HL-60 (cell line): ENCODE measurements around the gene ADGRF5.

Source experiments
- GABPA ChIP-seq: IDR thresholded peaks from 2 replicates; pipeline ENCODE4 v1.6.1; 2012; ENCODE audit warnings: low read depth
- TF ChIP-seq, protein P1 (sequence below): IDR thresholded peaks from one replicate; pipeline ENCODE4 v1.5.1; 2011; ENCODE audit warnings: low read length, control low read depth, inconsistent platforms; ENCODE audit not compliant: insufficient read depth

DNA sequence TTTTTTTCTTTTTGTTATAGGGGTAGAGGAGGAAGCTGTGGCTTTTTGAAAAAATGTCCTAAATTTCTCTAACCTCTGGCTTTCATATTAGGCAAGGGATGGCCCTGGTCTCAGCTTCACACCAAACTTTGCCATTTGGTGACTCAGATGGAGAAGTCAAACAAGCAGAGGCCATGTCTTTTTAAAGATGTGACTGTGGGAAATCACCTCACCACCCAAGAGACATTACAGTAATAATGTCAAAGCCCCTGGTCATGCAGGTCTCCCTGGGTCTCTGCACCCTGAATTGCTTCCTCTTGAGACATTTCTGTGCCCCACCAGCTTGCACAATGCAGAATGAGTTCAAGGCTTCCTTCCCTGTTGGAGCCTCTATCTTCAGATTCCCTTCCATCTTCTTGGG, 39.5 kb upstream of the ADGRF5 start:
- TF ChIP-seq GABPA: no peak
- TF ChIP-seq, protein P1, sequence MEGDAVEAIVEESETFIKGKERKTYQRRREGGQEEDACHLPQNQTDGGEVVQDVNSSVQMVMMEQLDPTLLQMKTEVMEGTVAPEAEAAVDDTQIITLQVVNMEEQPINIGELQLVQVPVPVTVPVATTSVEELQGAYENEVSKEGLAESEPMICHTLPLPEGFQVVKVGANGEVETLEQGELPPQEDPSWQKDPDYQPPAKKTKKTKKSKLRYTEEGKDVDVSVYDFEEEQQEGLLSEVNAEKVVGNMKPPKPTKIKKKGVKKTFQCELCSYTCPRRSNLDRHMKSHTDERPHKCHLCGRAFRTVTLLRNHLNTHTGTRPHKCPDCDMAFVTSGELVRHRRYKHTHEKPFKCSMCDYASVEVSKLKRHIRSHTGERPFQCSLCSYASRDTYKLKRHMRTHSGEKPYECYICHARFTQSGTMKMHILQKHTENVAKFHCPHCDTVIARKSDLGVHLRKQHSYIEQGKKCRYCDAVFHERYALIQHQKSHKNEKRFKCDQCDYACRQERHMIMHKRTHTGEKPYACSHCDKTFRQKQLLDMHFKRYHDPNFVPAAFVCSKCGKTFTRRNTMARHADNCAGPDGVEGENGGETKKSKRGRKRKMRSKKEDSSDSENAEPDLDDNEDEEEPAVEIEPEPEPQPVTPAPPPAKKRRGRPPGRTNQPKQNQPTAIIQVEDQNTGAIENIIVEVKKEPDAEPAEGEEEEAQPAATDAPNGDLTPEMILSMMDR: no peak
